ENCODE measurements around the gene NR0B1. TPM values are rescaled to one million over a fixed set of nuclear protein-coding genes. Genes with fewer than 3 reads are reported as not detected.

NR0B1 gene
- total and polyA plus RNA-seq, 2 experiments from 2014 or later: 0.23 to 0.63 TPM

DNA sequence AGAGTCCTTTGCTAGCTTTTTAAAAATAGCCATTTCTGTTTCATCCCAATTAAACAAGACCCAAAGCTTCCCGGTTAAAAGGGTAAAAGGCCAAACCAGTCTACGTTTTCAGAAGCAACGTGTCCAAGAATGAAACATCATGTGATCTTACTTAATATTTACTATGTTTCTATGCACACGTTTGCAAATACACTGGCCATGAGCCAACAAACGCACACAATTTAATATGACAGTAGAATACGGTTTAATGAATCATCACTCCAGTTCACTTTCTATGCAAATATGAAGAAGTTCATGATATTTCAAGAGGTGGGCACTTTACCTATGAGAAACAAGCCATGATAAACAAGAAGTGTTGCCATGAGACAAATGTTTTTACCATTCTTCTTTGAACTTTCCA lies 4.3 kb downstream of the NR0B1 start:
- peaks cover 8% of the 10 kb centered on the region for H3K27me3 ChIP-seq

GRCh38 chrX:30302956-30303355 lies 6.2 kb downstream of the NR0B1 start:
- Histone ChIP-seq H3K36me3 (replicated peaks; ENCODE audit: insufficient read depth, low read depth) (no peaks in the 10 kb centered on the region), H4K20me1 (ENCODE audit: insufficient read depth, poor library complexity, severe bottlenecking) (no peaks in the 10 kb centered on the region), H3K4me1 (ENCODE audit: insufficient read depth) (no peaks in the 10 kb centered on the region), H3K9me3 (ENCODE audit: low read depth) (no peaks in the 10 kb centered on the region), H3K79me2 (no peaks in the 10 kb centered on the region), H3K9me2 (replicated peaks; ENCODE audit: insufficient read depth) (no peaks in the 10 kb centered on the region), H3K4me2 (no peak overlapping the region), H3K4me3 (no peak overlapping the region), H3K27ac (no peak overlapping the region), H2AFZ (no peak overlapping the region), H3K27me3 (peaks cover 4% of the 10 kb centered on the region)
- no peak for DNase-seq (ENCODE audit: low spot score)
- TF ChIP-seq EZH2phosphoT487 (IDR thresholded peaks at IDR 0.05; ENCODE audit: low read depth, severe bottlenecking, unreplicated experiment) (no peak), EZH2 (IDR thresholded peaks at IDR 0.05; ENCODE audit: borderline replicate concordance) (no peak), CTCF (IDR thresholded peaks at IDR 0.05; ENCODE audit: poor library complexity) (no peak)
- 64% methylated on average over 6 of the region's 6 CpGs for WGBS (ENCODE audit: low lambda C conversion rate, missing lambda C conversion rate)

More for the DNA sequence above, 4.3 kb downstream of the NR0B1 start:
- no peak for DNase-seq (ENCODE audit: low spot score)
- H3K9me3 ChIP-seq (ENCODE audit: low read depth): no peaks in the 10 kb centered on the region
- TF ChIP-seq CTCF (IDR thresholded peaks at IDR 0.05; ENCODE audit: poor library complexity) (no peak), EZH2phosphoT487 (IDR thresholded peaks at IDR 0.05; ENCODE audit: low read depth, severe bottlenecking, unreplicated experiment) (no peak), EZH2 (IDR thresholded peaks at IDR 0.05; ENCODE audit: borderline replicate concordance) (no peak)
- no peak overlapping the region for H2AFZ ChIP-seq
- no peaks in the 10 kb centered on the region for H4K20me1 ChIP-seq (ENCODE audit: insufficient read depth, poor library complexity, severe bottlenecking)
- no peaks in the 10 kb centered on the region for H3K79me2 ChIP-seq
- H3K4me2 ChIP-seq: no peak overlapping the region
- H3K4me1 ChIP-seq (ENCODE audit: insufficient read depth): peaks cover 5% of the 10 kb centered on the region
- WGBS (ENCODE audit: low lambda C conversion rate, missing lambda C conversion rate): 69% methylated on average over 6 of the region's 6 CpGs
- H3K4me3 ChIP-seq: no peak overlapping the region
- H3K27ac ChIP-seq: no peak overlapping the region
- no peaks in the 10 kb centered on the region for H3K36me3 ChIP-seq (replicated peaks; ENCODE audit: insufficient read depth, low read depth)
- H3K9me2 ChIP-seq (replicated peaks; ENCODE audit: insufficient read depth): no peaks in the 10 kb centered on the region

GRCh38 chrX:30301963-30302362 lies 7.2 kb downstream of the NR0B1 start:
- Histone ChIP-seq H3K9me2 (replicated peaks; ENCODE audit: insufficient read depth) (no peaks in the 10 kb centered on the region), H3K79me2 (no peaks in the 10 kb centered on the region), H3K4me1 (ENCODE audit: insufficient read depth) (no peaks in the 10 kb centered on the region), H3K9me3 (ENCODE audit: low read depth) (no peaks in the 10 kb centered on the region), H3K27me3 (no peaks in the 10 kb centered on the region), H3K4me2 (peak overlapping the region; percentile 18), H2AFZ (no peak overlapping the region), H3K36me3 (replicated peaks; ENCODE audit: insufficient read depth, low read depth) (no peaks in the 10 kb centered on the region), H4K20me1 (ENCODE audit: insufficient read depth, poor library complexity, severe bottlenecking) (no peaks in the 10 kb centered on the region), H3K27ac (no peak overlapping the region), H3K4me3 (no peak overlapping the region)
- peak; percentile 10 for DNase-seq (ENCODE audit: low spot score)
- TF ChIP-seq CTCF (IDR thresholded peaks at IDR 0.05; ENCODE audit: poor library complexity) (no peak), EZH2phosphoT487 (IDR thresholded peaks at IDR 0.05; ENCODE audit: low read depth, severe bottlenecking, unreplicated experiment) (no peak), EZH2 (IDR thresholded peaks at IDR 0.05; ENCODE audit: borderline replicate concordance) (no peak)
- 56% methylated on average over 5 of the region's 5 CpGs for WGBS (ENCODE audit: low lambda C conversion rate, missing lambda C conversion rate)

DNA sequence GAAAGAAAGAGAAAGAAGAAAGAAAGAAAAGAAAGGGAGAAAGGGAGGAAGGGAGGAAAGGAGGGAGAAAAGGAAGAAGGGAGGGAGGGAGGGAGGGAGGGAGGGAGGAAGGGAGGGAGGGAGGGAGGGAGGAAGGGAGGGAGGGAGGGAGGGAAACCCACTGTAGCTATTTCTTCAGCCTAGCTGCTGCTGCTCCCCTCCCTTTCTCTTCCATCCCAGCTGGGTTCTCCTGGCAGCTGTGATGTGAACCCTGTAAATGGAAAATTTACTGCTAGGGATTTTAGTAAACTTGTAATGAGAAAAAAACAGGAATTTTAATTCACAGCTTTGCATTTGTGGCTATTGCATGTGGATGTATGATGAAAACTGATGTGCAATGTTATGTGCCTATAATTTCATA lies 8.0 kb downstream of the NR0B1 start:
- H3K79me2 ChIP-seq: no peaks in the 10 kb centered on the region
- H3K36me3 ChIP-seq (replicated peaks; ENCODE audit: insufficient read depth, low read depth): no peaks in the 10 kb centered on the region
- H3K27me3 ChIP-seq: no peaks in the 10 kb centered on the region
- no peaks in the 10 kb centered on the region for H4K20me1 ChIP-seq (ENCODE audit: insufficient read depth, poor library complexity, severe bottlenecking)
- no peak overlapping the region for H2AFZ ChIP-seq
- H3K4me2 ChIP-seq: no peak overlapping the region
- no peak overlapping the region for H3K27ac ChIP-seq
- no peaks in the 10 kb centered on the region for H3K9me2 ChIP-seq (replicated peaks; ENCODE audit: insufficient read depth)
- no peak for DNase-seq (ENCODE audit: low spot score)
- TF ChIP-seq EZH2phosphoT487 (IDR thresholded peaks at IDR 0.05; ENCODE audit: low read depth, severe bottlenecking, unreplicated experiment) (no peak), EZH2 (IDR thresholded peaks at IDR 0.05; ENCODE audit: borderline replicate concordance) (no peak), CTCF (IDR thresholded peaks at IDR 0.05; ENCODE audit: poor library complexity) (no peak)
- H3K4me1 ChIP-seq (ENCODE audit: insufficient read depth): no peaks in the 10 kb centered on the region
- no peak overlapping the region for H3K4me3 ChIP-seq
- no peaks in the 10 kb centered on the region for H3K9me3 ChIP-seq (ENCODE audit: low read depth)

All from hepatocyte (in vitro differentiated cells).